Loucy (cell line): ENCODE data around the gene RMC1.

ENCODE experiments used
- H2AFZ ChIP-seq: fragments of 200-600 bp; sonication (generic); 2 replicates; pipeline ENCODE4 v1.6.0; 2016; ENCODE audit warnings: antibody characterized with exemption, mild to moderate bottlenecking, low read length, moderate library complexity
- H3F3A ChIP-seq: fragments of 200-600 bp; 2 replicates; pipeline ENCODE4 v1.6.0; 2016; ENCODE audit warnings: antibody characterized with exemption, low read depth, mild to moderate bottlenecking
- H3K27me3 ChIP-seq: fragments of 200-600 bp; sonication (generic); 2 replicates; pipeline ENCODE4 v1.6.1; 2014; ENCODE audit warnings: low read length, mild to moderate bottlenecking; ENCODE audit not compliant: insufficient read depth, poor library complexity, severe bottlenecking
- H3K36me3 ChIP-seq: fragments of 200-600 bp; sonication (generic); 2 replicates; pipeline ENCODE4 v1.6.1; 2016; ENCODE audit warnings: low read length; ENCODE audit not compliant: insufficient read depth
- H3K4me1 ChIP-seq: fragments of 200-600 bp; sonication (generic); 2 replicates; pipeline ENCODE4 v1.5.1; 2014; ENCODE audit warnings: low read length, mild to moderate bottlenecking; ENCODE audit not compliant: insufficient read depth, poor library complexity, severe bottlenecking
- H3K4me2 ChIP-seq: fragments of 200-600 bp; sonication (generic); 2 replicates; pipeline ENCODE4 v1.6.0; 2014; ENCODE audit warnings: antibody characterized with exemption, low read length, low read depth, mild to moderate bottlenecking; ENCODE audit not compliant: poor library complexity, severe bottlenecking
- H3K4me3 ChIP-seq: fragments of 200-600 bp; sonication (generic); 2 replicates; pipeline ENCODE4 v1.5.1; 2014; ENCODE audit warnings: low read length, mild to moderate bottlenecking, mixed read lengths; ENCODE audit not compliant: poor library complexity, severe bottlenecking
- H3K79me2 ChIP-seq: fragments of 200-600 bp; sonication (generic); 2 replicates; pipeline ENCODE4 v1.6.1; 2014; ENCODE audit warnings: low read length; ENCODE audit not compliant: insufficient read depth
- H3K9ac ChIP-seq: fragments of 200-600 bp; sonication (generic); 2 replicates; pipeline ENCODE4 v1.6.0; 2014; ENCODE audit warnings: mild to moderate bottlenecking, low read depth, low read length, moderate library complexity; ENCODE audit not compliant: poor library complexity, severe bottlenecking
- H3K9me2 ChIP-seq: fragments of 200-600 bp; sonication (generic); replicated peaks from 2 replicates; pipeline ENCODE4 v1.6.1; 2016; ENCODE audit warnings: low read depth, low read length, mixed read lengths
- H3K9me3 ChIP-seq: fragments of 200-600 bp; sonication (generic); 2 replicates; pipeline ENCODE4 v1.6.1; 2014; ENCODE audit warnings: mild to moderate bottlenecking, antibody characterized with exemption, low read length, low read depth; ENCODE audit not compliant: insufficient read depth
- H4K20me1 ChIP-seq: fragments of 200-600 bp; sonication (generic); 2 replicates; pipeline ENCODE4 v1.6.0; 2014; ENCODE audit warnings: antibody characterized with exemption, low read length, mild to moderate bottlenecking; ENCODE audit not compliant: insufficient read depth, poor library complexity, severe bottlenecking
- EZH2phosphoT487 ChIP-seq: fragments of 200-600 bp; IDR thresholded peaks from 2 replicates; pipeline ENCODE4 v1.6.1; 2018; ENCODE audit warnings: antibody characterized with exemption, mild to moderate bottlenecking, moderate library complexity, borderline replicate concordance
- TF ChIP-seq, protein P1 (sequence below): fragments of 200-600 bp; sonication (generic); conservative IDR thresholded peaks from 2 replicates; pipeline ENCODE4 v1.5.1; 2014; ENCODE audit warnings: mild to moderate bottlenecking, antibody characterized with exemption, low read length

The RMC1 gene

DNA sequence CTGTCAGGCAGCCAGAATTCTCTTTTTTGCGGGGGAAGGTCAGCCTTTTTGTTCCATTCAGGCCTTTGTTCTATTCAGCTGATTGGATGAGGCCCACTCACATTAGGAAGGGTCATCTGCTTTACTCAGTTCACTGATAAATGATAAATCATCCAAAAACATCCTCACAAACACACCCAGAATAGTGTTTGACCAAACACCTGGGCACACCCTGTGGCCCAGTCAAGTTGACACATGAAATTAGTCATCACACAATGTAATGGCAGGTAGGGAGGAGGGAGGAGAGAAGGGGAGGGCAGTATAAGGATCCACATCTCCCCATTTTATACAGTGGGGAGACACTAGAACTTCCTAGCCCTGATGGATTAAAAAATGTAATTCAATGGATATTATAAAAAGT, 8.3 kb upstream of the RMC1 start:
- no peaks in the 10 kb centered on the region for H3K79me2 ChIP-seq
- H3K27me3 ChIP-seq: no peaks in the 10 kb centered on the region
- H3K9me3 ChIP-seq: no peaks in the 10 kb centered on the region
- no peaks in the 10 kb centered on the region for H4K20me1 ChIP-seq
- H3K4me1 ChIP-seq: no peaks in the 10 kb centered on the region
- no peak overlapping the region for H3K4me3 ChIP-seq
- H3K9me2 ChIP-seq: no peaks in the 10 kb centered on the region
- H2AFZ ChIP-seq: 0 out of 2 replicates have a peak overlapping the region, but pooled peaks have one; percentile 19
- no peaks in the 10 kb centered on the region for H3F3A ChIP-seq
- no peak overlapping the region for H3K9ac ChIP-seq
- H3K4me2 ChIP-seq: no peak overlapping the region
- H3K36me3 ChIP-seq: no peaks in the 10 kb centered on the region
- no peak for TF ChIP-seq EZH2phosphoT487
- TF ChIP-seq, protein P1, sequence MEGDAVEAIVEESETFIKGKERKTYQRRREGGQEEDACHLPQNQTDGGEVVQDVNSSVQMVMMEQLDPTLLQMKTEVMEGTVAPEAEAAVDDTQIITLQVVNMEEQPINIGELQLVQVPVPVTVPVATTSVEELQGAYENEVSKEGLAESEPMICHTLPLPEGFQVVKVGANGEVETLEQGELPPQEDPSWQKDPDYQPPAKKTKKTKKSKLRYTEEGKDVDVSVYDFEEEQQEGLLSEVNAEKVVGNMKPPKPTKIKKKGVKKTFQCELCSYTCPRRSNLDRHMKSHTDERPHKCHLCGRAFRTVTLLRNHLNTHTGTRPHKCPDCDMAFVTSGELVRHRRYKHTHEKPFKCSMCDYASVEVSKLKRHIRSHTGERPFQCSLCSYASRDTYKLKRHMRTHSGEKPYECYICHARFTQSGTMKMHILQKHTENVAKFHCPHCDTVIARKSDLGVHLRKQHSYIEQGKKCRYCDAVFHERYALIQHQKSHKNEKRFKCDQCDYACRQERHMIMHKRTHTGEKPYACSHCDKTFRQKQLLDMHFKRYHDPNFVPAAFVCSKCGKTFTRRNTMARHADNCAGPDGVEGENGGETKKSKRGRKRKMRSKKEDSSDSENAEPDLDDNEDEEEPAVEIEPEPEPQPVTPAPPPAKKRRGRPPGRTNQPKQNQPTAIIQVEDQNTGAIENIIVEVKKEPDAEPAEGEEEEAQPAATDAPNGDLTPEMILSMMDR: no peak

DNA sequence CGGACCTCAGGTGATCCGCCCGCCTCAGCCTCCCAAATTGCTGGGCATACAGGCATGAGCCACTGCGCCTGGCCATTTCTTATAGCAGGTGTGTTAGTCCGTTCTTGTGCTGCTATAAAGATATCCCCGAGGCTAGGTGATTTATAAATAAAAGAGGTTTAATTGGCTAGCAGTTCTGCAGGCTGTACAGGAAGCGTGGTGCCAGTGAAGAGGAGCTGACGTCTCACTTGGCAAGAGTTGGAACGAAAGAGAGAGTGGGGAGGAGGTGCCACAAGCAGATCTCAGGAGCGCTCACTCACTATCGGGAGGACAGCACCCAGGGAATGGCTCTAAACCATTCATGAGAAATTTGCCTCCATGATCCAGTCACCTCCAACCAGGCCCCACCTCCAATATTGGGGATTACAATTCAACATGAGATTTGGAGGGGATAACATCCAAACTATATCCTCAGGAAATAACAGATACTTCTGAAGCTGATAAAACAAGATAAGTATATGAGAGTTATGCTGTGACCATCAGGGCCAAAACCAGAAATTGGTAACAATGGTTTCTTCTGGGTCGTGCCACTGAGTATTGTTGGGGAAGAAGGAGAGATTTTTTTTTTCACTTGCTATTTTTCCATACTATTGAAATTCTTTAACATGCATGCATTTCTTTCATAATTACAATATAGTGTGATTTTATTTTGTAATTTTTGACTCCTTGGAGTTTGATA, 7.4 kb upstream of the RMC1 start:
- Histone ChIP-seq H3F3A (no peaks in the 10 kb centered on the region), H3K27me3 (no peaks in the 10 kb centered on the region), H3K79me2 (no peaks in the 10 kb centered on the region), H3K9me2 (no peaks in the 10 kb centered on the region), H3K9me3 (no peaks in the 10 kb centered on the region), H2AFZ (no peak overlapping the region), H3K4me1 (no peaks in the 10 kb centered on the region), H3K36me3 (no peaks in the 10 kb centered on the region), H3K4me3 (no peak overlapping the region), H3K9ac (no peak overlapping the region), H3K4me2 (no peak overlapping the region), H4K20me1 (no peaks in the 10 kb centered on the region)
- TF ChIP-seq, protein P1: no peak
- no peak for TF ChIP-seq EZH2phosphoT487

DNA sequence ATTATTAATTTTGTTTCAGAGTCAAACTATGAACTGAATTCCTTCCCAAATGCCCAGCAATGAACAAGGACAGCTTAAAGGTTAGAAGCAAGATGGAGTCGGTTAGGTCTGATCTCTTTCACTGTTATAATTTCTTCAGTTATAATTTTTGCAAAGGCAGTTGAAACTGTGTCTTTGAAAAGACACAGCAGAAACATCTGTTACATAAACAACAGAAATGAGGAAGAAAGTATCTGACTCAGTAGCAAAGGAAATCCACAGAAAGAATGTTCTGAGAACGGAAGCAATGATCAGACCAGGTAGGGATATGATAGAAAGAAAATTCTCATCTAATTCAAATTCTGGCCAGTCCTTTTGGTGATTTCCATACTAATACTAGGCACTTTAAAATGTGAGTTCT, 5.2 kb upstream of the RMC1 start:
- TF ChIP-seq, protein P1: no peak
- no peak for TF ChIP-seq EZH2phosphoT487
- Histone ChIP-seq H3K79me2 (no peaks in the 10 kb centered on the region), H3K9me3 (no peaks in the 10 kb centered on the region), H3K9ac (no peak overlapping the region), H3K4me1 (no peaks in the 10 kb centered on the region), H3K9me2 (no peaks in the 10 kb centered on the region), H2AFZ (peak overlapping the region; percentile 36; the same call in 1 of the 2 replicates), H3F3A (no peaks in the 10 kb centered on the region), H3K36me3 (no peaks in the 10 kb centered on the region), H3K27me3 (no peaks in the 10 kb centered on the region), H3K4me3 (no peak overlapping the region), H4K20me1 (no peaks in the 10 kb centered on the region), H3K4me2 (no peak overlapping the region)
